Neuronal stem cell (in vitro differentiated cells): ENCODE data around the gene ZNF778.

ENCODE experiments used
- DNase-seq: peaks from one replicate; pipeline ENCODE4 v3.0.0-alpha.2; 2013; ENCODE audit warnings: low spot score
- H2AFZ ChIP-seq: one replicate; pipeline ENCODE4 v1.6.1; 2013; ENCODE audit warnings: mild to moderate bottlenecking, low read length, inconsistent platforms
- H2AK5ac ChIP-seq: 2 replicates; pipeline ENCODE4 v1.6.1; 2013; ENCODE audit warnings: low read depth, mild to moderate bottlenecking, inconsistent platforms, low read length, moderate library complexity, mixed read lengths
- H2BK120ac ChIP-seq: 2 replicates; pipeline ENCODE4 v1.6.1; 2013; ENCODE audit warnings: low read depth, mild to moderate bottlenecking, inconsistent platforms, low read length, moderate library complexity, mixed read lengths
- H2BK12ac ChIP-seq: one replicate; pipeline ENCODE4 v1.6.1; 2013; ENCODE audit warnings: low read length, inconsistent platforms
- H2BK15ac ChIP-seq: 2 replicates; pipeline ENCODE4 v1.6.1; 2013; ENCODE audit warnings: mild to moderate bottlenecking, low read length, inconsistent platforms, mixed read lengths
- H2BK5ac ChIP-seq: one replicate; pipeline ENCODE4 v1.6.1; 2013; ENCODE audit warnings: inconsistent platforms, mild to moderate bottlenecking, low read length, moderate library complexity
- H3K14ac ChIP-seq: one replicate; pipeline ENCODE4 v1.6.1; 2013; ENCODE audit warnings: low read length, inconsistent platforms
- H3K18ac ChIP-seq: 2 replicates; pipeline ENCODE4 v1.6.1; 2013; ENCODE audit warnings: low read length, inconsistent platforms
- H3K23ac ChIP-seq: 2 replicates; pipeline ENCODE4 v1.6.1; 2013; ENCODE audit warnings: low read depth, mild to moderate bottlenecking, mixed read lengths, low read length, inconsistent platforms; ENCODE audit not compliant: poor library complexity
- H3K27ac ChIP-seq: replicated peaks from 3 replicates; pipeline ENCODE4 v1.5.1; 2013; ENCODE audit warnings: low read length, inconsistent platforms
- H3K27me3 ChIP-seq, 3 experiments: 2 replicates each; pipeline ENCODE4 v1.6.1; 2013; ENCODE audit warnings: low read length in 3 of 3, mild to moderate bottlenecking in 2 of 3, inconsistent platforms in 1 of 3, low read depth in 1 of 3, mixed read lengths in 1 of 3, moderate library complexity in 1 of 3; ENCODE audit not compliant: control insufficient read depth in 3 of 3, insufficient read depth in 3 of 3
- H3K36me3 ChIP-seq, 2 donors: replicated peaks in 1 of 2; 2 replicates each; pipeline ENCODE4 v1.6.1; 2013; ENCODE audit warnings: low read length in 2 of 2; ENCODE audit not compliant: control insufficient read depth in 2 of 2, insufficient read depth in 2 of 2
- H3K4ac ChIP-seq: 2 replicates; pipeline ENCODE4 v1.6.1; 2013; ENCODE audit warnings: inconsistent platforms, mild to moderate bottlenecking, low read length, moderate library complexity
- H3K4me1 ChIP-seq, 2 donors: 1 replicate in 1 of 2; 2 replicates in 1 of 2; pipeline ENCODE4 v1.6.1; 2013; ENCODE audit warnings: low read length in 2 of 2, low read depth in 1 of 2; ENCODE audit not compliant: control insufficient read depth in 2 of 2, insufficient read depth in 1 of 2
- H3K4me2 ChIP-seq: one replicate; pipeline ENCODE4 v1.6.1; 2013; ENCODE audit warnings: mild to moderate bottlenecking, low read length, inconsistent platforms; ENCODE audit not compliant: insufficient read depth, poor library complexity, severe bottlenecking
- H3K4me3 ChIP-seq, 2 donors: 2 replicates each; pipeline ENCODE4 v1.5.1; 2013; ENCODE audit warnings: low read length in 2 of 2, mild to moderate bottlenecking in 2 of 2, inconsistent platforms in 1 of 2, moderate library complexity in 1 of 2
- H3K79me1 ChIP-seq: one replicate; pipeline ENCODE4 v1.6.1; 2013; ENCODE audit warnings: low read depth, mild to moderate bottlenecking, inconsistent platforms, low read length, moderate library complexity
- H3K9ac ChIP-seq: one replicate; pipeline ENCODE4 v1.6.1; 2013; ENCODE audit warnings: mild to moderate bottlenecking, low read depth, low read length, inconsistent platforms; ENCODE audit not compliant: poor library complexity
- H3K9me3 ChIP-seq, 2 donors: replicated peaks in 1 of 2; 2 replicates each; pipeline versions ENCODE3 to v1.6.1; 2013; ENCODE audit warnings: low read length in 2 of 2, mild to moderate bottlenecking in 2 of 2, inconsistent platforms in 1 of 2, low read depth in 1 of 2, mixed read lengths in 1 of 2, moderate library complexity in 1 of 2; ENCODE audit not compliant: control insufficient read depth in 2 of 2, insufficient read depth in 1 of 2
- H4K8ac ChIP-seq: one replicate; pipeline ENCODE4 v1.6.1; 2013; ENCODE audit warnings: low read depth, mild to moderate bottlenecking, inconsistent platforms, low read length, moderate library complexity
- H4K91ac ChIP-seq: one replicate; pipeline ENCODE4 v1.6.1; 2013; ENCODE audit warnings: low read length, low read depth, mild to moderate bottlenecking, inconsistent platforms; ENCODE audit not compliant: poor library complexity
- WGBS, 2 donors: extraction: QIAGEN DNeasy Blood & Tissue Kit; methylation state at CpG; one replicate each; pipeline ENCODE4 v1.1.7; 2013; ENCODE audit warnings: missing lambda C conversion rate in 2 of 2, mixed read lengths in 1 of 2; ENCODE audit not compliant: insufficient read length in 2 of 2, insufficient replicate concordance in 1 of 2; ENCODE audit errors: extremely low coverage in 2 of 2; 5-methylcytosine and 5-hydroxymethylcytosine counted together

ZNF778 gene

GRCh38 chr16:89253548-89254287 is 36.2 kb downstream of the ZNF778 start:
- no CpG with 5 or more reads among the region's 10 CpGs for WGBS, 2 donors
- Histone ChIP-seq H2BK12ac (no peak overlapping the region), H3K23ac (no peak overlapping the region), H2BK15ac (no peak overlapping the region), H3K9ac (no peak overlapping the region), H3K14ac (no peak overlapping the region), H2AK5ac (peak overlapping the region; percentile 43), H3K36me3 (no peaks in the 10 kb centered on the region), H3K4ac (no peak overlapping the region), H4K91ac (no peak overlapping the region), H3K9me3 (peaks cover 3 to 6% of the 10 kb centered on the region in 2 donors), H3K4me3 (no peak overlapping the region), H2AFZ (no peak overlapping the region), H3K4me2 (no peak overlapping the region), H2BK120ac (no peak overlapping the region), H3K27ac (no peak overlapping the region), H4K8ac (no peak overlapping the region), H3K18ac (no peak overlapping the region), H2BK5ac (no peak overlapping the region), H3K4me1 (no peaks in the 10 kb centered on the region), H3K79me1 (no peaks in the 10 kb centered on the region), H3K27me3 (peaks cover 0 to 20% (median 0%) of the 10 kb centered on the region in 3 experiments)
- no peak for DNase-seq

- no peak overlapping the region for H2BK12ac ChIP-seq
- peaks cover 0 to 20% (median 0%) of the 10 kb centered on the region in 3 experiments for H3K27me3 ChIP-seq
- H3K23ac ChIP-seq: peak overlapping the region; percentile 38
- no peak overlapping the region for H2AK5ac ChIP-seq
- peak overlapping the region in 1 of 2 donors; percentile 66 for H3K4me3 ChIP-seq
- H4K91ac ChIP-seq: no peak overlapping the region
- H2AFZ ChIP-seq: no peak overlapping the region
- no peak overlapping the region for H3K4ac ChIP-seq
- H3K9ac ChIP-seq: no peak overlapping the region
- H3K14ac ChIP-seq: no peak overlapping the region
- H4K8ac ChIP-seq: no peak overlapping the region
- no peak overlapping the region for H2BK5ac ChIP-seq
- WGBS, 2 donors: no CpG with 5 or more reads among the region's 57 CpGs
- no peak overlapping the region for H2BK15ac ChIP-seq
- H2BK120ac ChIP-seq: no peak overlapping the region
- peak overlapping the region; percentile 0 for H3K18ac ChIP-seq
- no peak for DNase-seq
- H3K79me1 ChIP-seq: no peaks in the 10 kb centered on the region
- no peaks in the 10 kb centered on the region for H3K4me1 ChIP-seq
- peak overlapping the region; percentile 48 for H3K4me2 ChIP-seq
- H3K27ac ChIP-seq: no peak overlapping the region
- peaks cover 0 to 3% of the 10 kb centered on the region in 2 donors for H3K9me3 ChIP-seq
- H3K36me3 ChIP-seq: no peaks in the 10 kb centered on the region
These were observed 39.2 kb downstream of the ZNF778 start for GRCh38 chr16:89256651-89257254.

- no peak overlapping the region for H4K8ac ChIP-seq
- no peak overlapping the region for H4K91ac ChIP-seq
- H3K4ac ChIP-seq: no peak overlapping the region
- H3K14ac ChIP-seq: no peak overlapping the region
- no peak overlapping the region for H2AFZ ChIP-seq
- H3K23ac ChIP-seq: peak overlapping the region; percentile 38
- H3K9me3 ChIP-seq: peaks cover 0 to 5% of the 10 kb centered on the region in 2 donors
- H3K79me1 ChIP-seq: no peaks in the 10 kb centered on the region
- peak overlapping the region; percentile 48 for H3K4me2 ChIP-seq
- H3K36me3 ChIP-seq: no peaks in the 10 kb centered on the region
- H2BK15ac ChIP-seq: no peak overlapping the region
- H2BK12ac ChIP-seq: peak overlapping the region; percentile 50
- peak overlapping the region in 1 of 2 donors; percentile 66 for H3K4me3 ChIP-seq
- no peaks in the 10 kb centered on the region for H3K4me1 ChIP-seq
- H2AK5ac ChIP-seq: no peak overlapping the region
- no peak overlapping the region for H2BK120ac ChIP-seq
- no peak overlapping the region for H3K27ac ChIP-seq
- H3K27me3 ChIP-seq: peaks cover 0 to 20% (median 0%) of the 10 kb centered on the region in 3 experiments
- no CpG with 5 or more reads among the region's 44 CpGs for WGBS, 2 donors
- no peak overlapping the region for H3K9ac ChIP-seq
- no peak overlapping the region for H2BK5ac ChIP-seq
- peak overlapping the region; percentile 0 for H3K18ac ChIP-seq
- DNase-seq: no peak
These were observed 39.8 kb downstream of the ZNF778 start for GRCh38 chr16:89257281-89257731.

- no peaks in the 10 kb centered on the region for H3K4me1 ChIP-seq
- H4K8ac ChIP-seq: no peak overlapping the region
- H3K18ac ChIP-seq: no peak overlapping the region
- no peak overlapping the region for H2BK12ac ChIP-seq
- peaks cover 0 to 20% (median 0%) of the 10 kb centered on the region in 3 experiments for H3K27me3 ChIP-seq
- no peak overlapping the region for H3K27ac ChIP-seq
- H3K4me3 ChIP-seq: no peak overlapping the region
- H3K4me2 ChIP-seq: peak overlapping the region; percentile 48
- no peaks in the 10 kb centered on the region for H3K36me3 ChIP-seq
- H2BK120ac ChIP-seq: no peak overlapping the region
- DNase-seq: no peak
- H3K9me3 ChIP-seq: peaks cover 0 to 9% of the 10 kb centered on the region in 2 donors
- no peak overlapping the region for H2AFZ ChIP-seq
- H3K4ac ChIP-seq: no peak overlapping the region
- H2AK5ac ChIP-seq: no peak overlapping the region
- no peak overlapping the region for H3K9ac ChIP-seq
- H2BK15ac ChIP-seq: no peak overlapping the region
- H4K91ac ChIP-seq: no peak overlapping the region
- H3K23ac ChIP-seq: no peak overlapping the region
- H3K79me1 ChIP-seq: no peaks in the 10 kb centered on the region
- WGBS, 2 donors: no CpG with 5 or more reads among the region's 18 CpGs
- H2BK5ac ChIP-seq: no peak overlapping the region
- no peak overlapping the region for H3K14ac ChIP-seq
These were observed 40.4 kb downstream of the ZNF778 start for GRCh38 chr16:89257757-89258465.
